Myometrial cell (primary cell): ENCODE results near the gene KCNK17. TPM values are rescaled to one million over a fixed set of nuclear protein-coding genes. Genes with fewer than 3 reads are reported as not detected.

Source experiments
- total RNA-seq: library from RNA; depleted of rRNA; stranded (reverse); fragments of >200 nt; gene quantifications from 2 replicates; pipeline ENCODE4 v1.2.3, GENCODE V29; 2015

KCNK17 gene, protein sequence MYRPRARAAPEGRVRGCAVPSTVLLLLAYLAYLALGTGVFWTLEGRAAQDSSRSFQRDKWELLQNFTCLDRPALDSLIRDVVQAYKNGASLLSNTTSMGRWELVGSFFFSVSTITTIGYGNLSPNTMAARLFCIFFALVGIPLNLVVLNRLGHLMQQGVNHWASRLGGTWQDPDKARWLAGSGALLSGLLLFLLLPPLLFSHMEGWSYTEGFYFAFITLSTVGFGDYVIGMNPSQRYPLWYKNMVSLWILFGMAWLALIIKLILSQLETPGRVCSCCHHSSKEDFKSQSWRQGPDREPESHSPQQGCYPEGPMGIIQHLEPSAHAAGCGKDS
- total RNA-seq, result not detected in 2 replicates

DNA sequence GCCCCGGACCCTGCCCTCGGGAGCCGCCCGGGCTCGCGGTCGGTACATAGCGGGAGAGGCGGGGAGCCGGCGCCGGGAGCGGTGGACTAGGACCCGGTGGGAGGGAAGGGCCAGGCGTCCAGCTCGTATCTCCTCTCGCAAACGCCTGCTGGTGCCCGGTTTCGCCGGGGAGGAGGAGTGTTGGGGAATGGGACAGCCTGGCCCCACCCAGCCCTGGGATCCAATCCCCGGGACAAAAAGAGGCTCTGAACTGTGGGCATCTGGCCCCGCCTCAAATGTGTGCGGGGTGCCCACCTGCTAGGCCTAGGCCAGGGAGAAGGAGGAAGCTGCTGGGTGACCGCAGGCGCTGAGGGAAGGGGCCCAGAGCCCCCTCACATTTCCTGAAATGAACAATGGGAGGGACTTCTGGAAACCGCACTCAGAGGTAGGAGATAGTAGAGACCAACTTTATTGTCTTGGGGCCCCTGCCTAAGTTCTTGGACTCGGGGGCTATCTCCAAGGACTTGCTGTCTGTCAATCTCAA, at the start of gene KCNK17:
Gene KCNK17, minus strand, starts transcription at position 147 of the 523 bp plus-strand sequence. Its CDS starts 99 bp downstream, at position 48.

DNA sequence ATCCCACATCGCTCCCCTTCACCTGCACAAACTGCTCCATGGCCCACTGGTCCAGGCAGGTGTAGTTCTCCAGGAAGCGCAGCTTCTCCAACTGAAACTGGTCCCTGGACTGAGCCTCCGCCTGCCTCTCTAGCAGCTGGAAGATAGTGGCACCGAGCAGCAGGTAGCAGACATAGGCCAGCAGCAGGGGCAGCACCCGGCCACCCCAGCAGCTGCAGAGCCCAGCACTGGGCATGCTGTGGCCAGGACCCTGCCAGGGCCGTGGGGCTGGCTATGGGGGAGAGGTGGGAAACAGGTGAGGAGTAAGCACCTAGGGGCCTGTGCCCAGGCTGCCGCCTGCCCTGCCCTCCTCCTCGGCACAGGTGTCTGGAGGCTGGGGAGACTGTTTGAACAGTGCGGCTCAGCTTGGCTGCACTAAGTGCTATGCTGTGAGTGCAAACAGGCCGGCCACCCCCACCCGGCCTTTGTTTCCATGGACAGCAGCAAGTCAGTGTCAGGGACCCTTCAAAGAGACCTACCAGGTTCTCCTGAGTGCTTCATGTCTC, 8.2 kb upstream of the KCNK17 start, which contains the start of gene KCNK16:
Gene KCNK16, minus strand, starts transcription at position 397 of the 545 bp plus-strand sequence. Its CDS starts 162 bp downstream, at position 235.

Other genes with a start within 250 kb of the KCNK17 start
- 9.5 and 14.0 TPM in 2 replicates for gene SAYSD1, start 199.2 kb downstream of the KCNK17 start, total RNA-seq
- not detected in 2 replicates for gene KCNK5, start 84.9 kb downstream of the KCNK17 start, total RNA-seq
- not detected in 2 replicates for gene KCNK16, start 8.3 kb upstream of the KCNK17 start, total RNA-seq